IPS-20b (cell line): ENCODE data around the gene MAML1.
"Not testable (repeated sequence)": the region's sequence is repeated elsewhere in the genome, so short reads cannot be mapped to it uniquely, and the experiment has no call there.

Experiments used
- H3K27ac ChIP-seq: one replicate; pipeline ENCODE4 v1.5.1; 2013; ENCODE audit warnings: low read length
- H3K27me3 ChIP-seq: 2 replicates; pipeline ENCODE4 v1.6.1; 2013; ENCODE audit warnings: mild to moderate bottlenecking, low read length, inconsistent platforms; ENCODE audit not compliant: insufficient read depth
- H3K36me3 ChIP-seq: 2 replicates; pipeline ENCODE4 v1.6.1; 2013; ENCODE audit warnings: low read depth, mild to moderate bottlenecking, inconsistent platforms, low read length, moderate library complexity; ENCODE audit not compliant: insufficient read depth
- H3K4me1 ChIP-seq: 2 replicates; pipeline ENCODE4 v1.6.1; 2013; ENCODE audit warnings: mild to moderate bottlenecking, control low read depth, inconsistent platforms, low read length, moderate library complexity; ENCODE audit not compliant: insufficient read depth
- H3K4me3 ChIP-seq: 2 replicates; pipeline ENCODE4 v1.5.1; 2013; ENCODE audit warnings: mild to moderate bottlenecking, low read length, inconsistent platforms
- H3K9ac ChIP-seq: 2 replicates; pipeline ENCODE4 v1.6.1; 2013; ENCODE audit warnings: low read depth, mild to moderate bottlenecking, inconsistent platforms, low read length, moderate library complexity
- H3K9me3 ChIP-seq: 2 replicates; pipeline ENCODE4 v1.6.1; 2013; ENCODE audit warnings: mild to moderate bottlenecking, low read depth, low read length, inconsistent platforms; ENCODE audit not compliant: insufficient read depth

MAML1 gene, protein sequence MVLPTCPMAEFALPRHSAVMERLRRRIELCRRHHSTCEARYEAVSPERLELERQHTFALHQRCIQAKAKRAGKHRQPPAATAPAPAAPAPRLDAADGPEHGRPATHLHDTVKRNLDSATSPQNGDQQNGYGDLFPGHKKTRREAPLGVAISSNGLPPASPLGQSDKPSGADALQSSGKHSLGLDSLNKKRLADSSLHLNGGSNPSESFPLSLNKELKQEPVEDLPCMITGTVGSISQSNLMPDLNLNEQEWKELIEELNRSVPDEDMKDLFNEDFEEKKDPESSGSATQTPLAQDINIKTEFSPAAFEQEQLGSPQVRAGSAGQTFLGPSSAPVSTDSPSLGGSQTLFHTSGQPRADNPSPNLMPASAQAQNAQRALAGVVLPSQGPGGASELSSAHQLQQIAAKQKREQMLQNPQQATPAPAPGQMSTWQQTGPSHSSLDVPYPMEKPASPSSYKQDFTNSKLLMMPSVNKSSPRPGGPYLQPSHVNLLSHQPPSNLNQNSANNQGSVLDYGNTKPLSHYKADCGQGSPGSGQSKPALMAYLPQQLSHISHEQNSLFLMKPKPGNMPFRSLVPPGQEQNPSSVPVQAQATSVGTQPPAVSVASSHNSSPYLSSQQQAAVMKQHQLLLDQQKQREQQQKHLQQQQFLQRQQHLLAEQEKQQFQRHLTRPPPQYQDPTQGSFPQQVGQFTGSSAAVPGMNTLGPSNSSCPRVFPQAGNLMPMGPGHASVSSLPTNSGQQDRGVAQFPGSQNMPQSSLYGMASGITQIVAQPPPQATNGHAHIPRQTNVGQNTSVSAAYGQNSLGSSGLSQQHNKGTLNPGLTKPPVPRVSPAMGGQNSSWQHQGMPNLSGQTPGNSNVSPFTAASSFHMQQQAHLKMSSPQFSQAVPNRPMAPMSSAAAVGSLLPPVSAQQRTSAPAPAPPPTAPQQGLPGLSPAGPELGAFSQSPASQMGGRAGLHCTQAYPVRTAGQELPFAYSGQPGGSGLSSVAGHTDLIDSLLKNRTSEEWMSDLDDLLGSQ

DNA sequence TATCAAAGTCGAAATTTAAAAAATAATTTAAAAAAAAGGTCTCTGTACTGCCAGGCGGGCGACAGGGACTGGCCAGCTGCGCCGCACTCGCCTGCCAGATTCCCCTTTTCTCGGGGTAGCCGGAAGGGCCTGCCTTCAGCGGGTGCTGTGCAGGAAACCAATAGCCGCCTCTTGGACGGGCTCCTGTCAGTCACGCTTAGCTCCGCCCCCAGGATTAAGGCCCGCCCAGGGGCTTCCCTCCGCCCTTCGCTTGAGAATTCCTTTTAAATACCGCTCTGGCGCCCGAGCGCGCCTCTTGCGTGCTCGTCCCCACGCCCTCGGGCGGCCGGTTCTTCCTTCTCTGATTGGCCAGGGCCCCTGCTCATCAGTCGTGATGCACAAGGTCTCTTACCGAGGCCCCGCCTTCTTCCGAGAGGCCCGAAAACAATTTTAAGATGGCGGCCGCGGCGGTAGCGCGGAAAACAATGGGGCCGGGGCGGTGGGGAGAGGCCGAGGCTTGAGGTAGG is at the start of gene MAML1:
Gene MAML1, plus strand, starts transcription at position 411 of the 506 bp plus-strand sequence. CDS start 291 bp downstream, outside the sequence.
- Histone ChIP-seq H3K4me3 (peak within 1 kb of the TSS; percentile 84), H3K4me1 (no peaks in the 10 kb centered on the region), H3K27ac (peak within 1 kb of the TSS; percentile 16), H3K9ac (peak within 1 kb of the TSS; percentile 83), H3K9me3 (no peaks in the 10 kb centered on the region), H3K36me3 (peaks cover 53% of the 10 kb centered on the region), H3K27me3 (no peaks in the 10 kb centered on the region)

DNA sequence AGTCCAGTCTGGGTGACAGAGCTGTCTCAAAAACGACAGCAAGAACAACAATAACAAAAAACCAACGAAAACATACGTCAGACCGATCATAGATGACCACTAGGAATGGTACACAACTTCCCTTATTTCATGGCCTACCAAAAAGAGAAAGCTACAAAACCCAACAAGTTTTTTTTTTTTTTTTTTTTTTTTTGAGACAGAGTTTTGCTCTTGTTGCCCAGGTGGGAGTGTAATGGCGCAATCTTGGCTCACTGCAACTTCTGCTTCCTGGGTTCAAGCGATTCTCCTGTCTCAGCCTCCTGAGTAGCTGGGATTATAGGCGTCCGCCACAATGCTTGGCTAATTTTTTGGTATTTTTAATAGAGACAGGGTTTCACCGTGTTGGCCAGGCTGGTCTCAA is 43.4 kb upstream of the MAML1 start:
- not testable (repeated sequence) for H3K27ac ChIP-seq, H3K4me3 ChIP-seq, H3K36me3 ChIP-seq, H3K9ac ChIP-seq, H3K4me1 ChIP-seq, H3K27me3 ChIP-seq, H3K9me3 ChIP-seq

DNA sequence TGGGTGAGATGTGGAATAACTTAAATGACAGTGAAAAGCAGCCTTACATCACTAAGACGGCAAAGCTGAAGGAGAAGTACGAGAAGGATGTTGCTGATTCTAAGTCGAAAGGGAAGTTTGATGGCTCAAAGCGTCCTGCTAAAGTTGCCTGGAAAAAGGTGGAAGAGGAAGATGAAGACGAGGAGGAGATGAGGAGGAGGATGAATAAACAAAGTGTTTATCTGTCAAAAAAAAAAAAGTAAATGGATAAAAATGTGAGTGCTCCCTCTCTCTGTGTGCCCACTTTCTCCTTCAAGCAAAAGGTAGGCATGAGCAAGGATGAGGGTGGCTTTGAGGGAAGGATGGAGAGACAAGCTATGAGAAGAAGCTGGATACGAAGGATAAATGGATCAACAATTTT is 38.1 kb upstream of the MAML1 start:
- peaks cover 3% of the 10 kb centered on the region; the same call in 1 of the 2 replicates for H3K4me1 ChIP-seq
- H3K9me3 ChIP-seq, result no peaks in the 10 kb centered on the region
- no peak overlapping the region for H3K9ac ChIP-seq
- no peak overlapping the region for H3K27ac ChIP-seq
- no peaks in the 10 kb centered on the region for H3K27me3 ChIP-seq
- H3K4me3 ChIP-seq, result no peak overlapping the region
- no peaks in the 10 kb centered on the region for H3K36me3 ChIP-seq

DNA sequence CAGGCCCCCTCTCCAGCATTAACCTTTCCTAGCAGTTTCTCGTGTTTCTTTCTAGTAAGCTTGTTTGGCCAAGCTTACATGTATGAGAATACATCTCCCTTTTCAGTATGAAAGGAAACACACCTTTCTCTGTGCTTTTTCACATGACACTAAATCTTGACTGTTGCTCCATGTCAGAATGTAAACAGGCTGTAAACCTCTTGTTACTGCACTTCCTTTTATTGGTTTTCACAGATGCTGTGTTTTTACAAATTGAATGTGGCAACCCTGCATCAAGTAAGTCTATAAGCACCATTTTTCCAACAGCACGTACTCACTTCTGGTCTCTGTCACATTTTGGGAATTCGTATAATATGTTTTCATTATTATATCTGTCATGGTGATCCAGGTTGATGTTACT is 36.0 kb upstream of the MAML1 start:
- Histone ChIP-seq H3K4me3 (no peak overlapping the region), H3K27ac (no peak overlapping the region), H3K9me3 (no peaks in the 10 kb centered on the region), H3K9ac (no peak overlapping the region), H3K27me3 (no peaks in the 10 kb centered on the region), H3K4me1 (peaks cover 9% of the 10 kb centered on the region; the same call in 1 of the 2 replicates), H3K36me3 (peaks cover 12% of the 10 kb centered on the region)

DNA sequence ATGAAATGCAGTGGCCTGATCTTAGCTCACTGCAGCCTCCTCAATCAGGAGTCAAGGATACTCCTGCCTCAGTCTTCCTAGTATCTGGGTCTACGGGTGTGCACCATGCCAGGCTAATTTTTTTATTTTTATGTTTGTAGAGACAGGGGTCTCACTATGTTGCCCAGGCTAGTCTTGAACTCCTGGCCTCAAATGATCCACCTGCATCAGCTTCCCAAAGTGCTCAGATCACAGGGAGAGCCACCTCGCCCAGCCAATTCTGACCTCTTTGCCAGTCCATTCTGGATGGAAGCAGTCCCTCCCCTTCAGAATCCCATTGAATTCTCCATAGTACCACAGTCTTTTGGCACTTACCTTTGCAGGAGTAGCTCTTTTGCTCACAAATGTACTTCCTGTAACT is 35.5 kb upstream of the MAML1 start:
- H3K9ac ChIP-seq, result no peak overlapping the region

DNA sequence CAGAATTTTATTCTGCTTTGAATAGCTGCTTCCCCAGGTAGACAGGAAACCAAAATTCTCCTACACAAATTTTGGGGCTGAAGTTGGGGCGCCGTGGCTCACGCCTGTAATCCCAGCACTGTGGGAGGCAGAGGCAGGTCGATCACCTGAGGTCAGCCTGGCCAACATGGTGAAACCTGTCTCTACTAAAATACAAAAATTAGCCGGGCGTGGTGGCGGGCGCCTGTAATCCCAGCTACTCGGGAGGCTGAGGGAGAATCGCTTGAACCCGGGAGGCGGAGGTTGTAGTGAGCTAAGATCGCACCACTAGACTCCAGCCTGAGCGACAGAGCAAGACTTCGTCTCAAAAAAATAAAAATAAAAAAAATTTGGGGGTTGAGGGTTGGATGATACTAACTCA is 35.1 kb upstream of the MAML1 start:
- Histone ChIP-seq H3K4me3 (peak overlapping the region; percentile 78; the same call in 1 of the 2 replicates), H3K27ac (peak overlapping the region; percentile 96), H3K36me3 (peaks cover 15% of the 10 kb centered on the region), H3K9ac (peak overlapping the region; percentile 89; the same call in 1 of the 2 replicates)
- H3K9me3 ChIP-seq, H3K4me1 ChIP-seq, H3K27me3 ChIP-seq: not testable (repeated sequence)

More for the DNA sequence above, 35.5 kb upstream of the MAML1 start:
- Histone ChIP-seq H3K9me3 (no peaks in the 10 kb centered on the region), H3K4me3 (no peak overlapping the region), H3K4me1 (peaks cover 9% of the 10 kb centered on the region; the same call in 1 of the 2 replicates), H3K27me3 (no peaks in the 10 kb centered on the region), H3K27ac (no peak overlapping the region), H3K36me3 (peaks cover 12% of the 10 kb centered on the region)

DNA sequence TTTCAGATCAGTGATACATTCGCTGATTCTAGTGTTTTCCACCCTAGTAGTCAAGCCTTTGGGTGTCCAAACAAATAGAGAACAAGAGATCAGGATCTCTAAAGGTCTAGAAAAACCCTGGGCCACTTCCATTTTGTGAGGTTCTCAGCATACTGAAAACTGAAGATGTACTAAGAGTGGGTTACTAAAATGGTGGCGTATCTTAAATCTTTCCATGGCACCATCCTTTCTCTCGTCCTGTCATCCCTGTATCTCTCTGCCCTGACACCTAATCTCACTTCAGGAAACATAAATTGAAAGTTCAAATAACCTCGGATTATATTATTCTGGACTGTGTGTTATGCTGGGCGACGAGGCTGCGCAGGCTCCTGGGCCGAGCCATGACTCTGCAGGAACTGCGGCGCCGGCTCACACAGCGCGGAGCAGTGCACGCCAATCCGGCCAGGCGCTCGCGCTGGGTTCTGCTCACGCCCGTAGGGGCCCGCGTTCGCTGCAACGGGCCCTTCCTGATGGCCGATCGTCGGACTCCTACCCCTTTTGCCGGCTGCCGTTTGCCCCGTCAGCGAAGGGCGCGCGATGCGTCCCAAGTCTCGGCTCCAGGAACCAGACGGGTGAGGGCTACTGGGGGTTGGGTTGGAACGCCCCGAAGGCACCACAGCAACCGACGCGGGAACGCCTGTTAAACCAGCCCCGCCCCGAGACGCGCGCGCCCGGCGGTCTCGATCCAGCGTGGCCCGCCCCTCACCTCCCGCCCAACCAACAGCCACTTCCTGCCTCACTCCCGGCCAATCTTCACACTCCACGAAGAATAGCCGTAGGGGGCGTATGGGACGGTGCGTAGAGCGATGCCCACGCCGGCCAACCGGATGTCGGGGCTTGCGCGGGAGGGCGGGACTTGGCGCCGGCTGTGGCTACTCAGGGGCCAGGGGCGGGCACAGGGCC is 34.4 kb upstream of the MAML1 start:
- Histone ChIP-seq H3K27me3 (no peaks in the 10 kb centered on the region), H3K36me3 (peaks cover 21% of the 10 kb centered on the region), H3K27ac (peak overlapping the region; percentile 96), H3K9ac (peak overlapping the region; percentile 97), H3K9me3 (no peaks in the 10 kb centered on the region), H3K4me1 (peaks cover 9% of the 10 kb centered on the region; the same call in 1 of the 2 replicates), H3K4me3 (peak overlapping the region; percentile 93)

DNA sequence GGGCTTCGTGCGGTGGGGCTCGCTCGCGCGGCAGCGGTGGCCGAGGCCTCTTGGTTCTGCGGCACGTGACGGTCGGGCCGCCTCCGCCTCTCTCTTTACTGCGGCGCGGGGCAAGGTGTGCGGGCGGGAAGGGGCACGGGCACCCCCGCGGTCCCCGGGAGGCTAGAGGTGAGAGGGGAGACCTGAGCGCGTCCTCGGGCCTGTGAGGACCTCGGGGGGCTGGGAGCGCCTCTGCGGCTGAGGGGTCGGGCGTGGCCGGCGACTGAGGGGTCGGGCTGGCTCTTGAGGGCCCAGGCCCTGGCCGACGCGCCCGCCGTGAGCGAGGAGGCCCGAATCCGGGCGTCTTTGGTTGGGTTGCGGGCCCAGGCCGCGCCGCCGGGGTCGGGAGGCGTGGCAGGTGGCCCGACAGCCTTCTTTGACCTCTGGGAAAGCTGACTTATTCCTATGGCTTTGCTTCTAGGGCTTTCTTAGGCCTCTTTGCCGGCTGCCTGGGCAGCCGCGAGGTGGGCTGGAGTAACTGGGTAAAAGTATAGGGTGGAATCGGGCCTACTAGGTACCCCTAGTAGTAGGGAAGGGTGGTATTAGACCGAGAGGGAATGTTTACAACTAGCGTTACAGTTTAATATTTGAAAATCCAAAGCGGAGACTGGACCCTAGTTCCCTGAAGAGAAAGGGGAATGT is 33.5 kb upstream of the MAML1 start, which contains the start of gene CANX:
Gene CANX, plus strand, starts transcription at position 33 of the 681 bp plus-strand sequence. CDS start 6,715 bp downstream, outside the sequence.
- Histone ChIP-seq H3K4me1 (peaks cover 9% of the 10 kb centered on the region; the same call in 1 of the 2 replicates), H3K27me3 (no peaks in the 10 kb centered on the region), H3K4me3 (peak within 1 kb of the TSS; percentile 93), H3K9me3 (no peaks in the 10 kb centered on the region), H3K9ac (peak within 1 kb of the TSS; percentile 97), H3K36me3 (peaks cover 29% of the 10 kb centered on the region), H3K27ac (peak within 1 kb of the TSS; percentile 96)

DNA sequence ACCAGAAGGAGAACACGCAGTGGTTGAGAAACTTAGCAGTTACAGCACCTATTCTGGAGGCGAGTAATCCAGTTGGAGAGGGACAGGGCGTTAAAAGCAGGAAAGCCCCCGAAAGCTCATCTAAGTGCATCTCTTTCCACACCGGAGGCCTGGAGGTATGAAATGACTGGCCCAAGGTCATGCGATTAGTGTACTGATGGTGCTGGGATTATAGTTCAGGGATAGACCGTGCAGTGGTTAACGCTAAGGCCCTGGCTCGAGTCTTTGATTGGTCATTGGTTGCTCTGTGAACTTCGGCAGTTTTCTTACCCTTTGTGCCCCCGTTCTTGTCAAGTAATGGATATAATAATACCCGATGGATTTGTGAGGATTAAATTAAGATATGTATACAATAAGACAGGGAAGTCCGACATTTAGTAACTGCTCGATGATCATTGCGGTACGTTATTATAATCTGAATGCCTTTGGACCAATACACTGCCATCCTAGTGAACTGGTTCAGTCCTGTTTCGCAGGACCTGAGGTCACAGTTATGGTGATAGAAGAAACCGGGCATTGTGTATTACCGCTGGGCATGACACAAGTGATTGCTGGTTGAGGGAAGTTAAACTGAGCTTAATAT is 32.9 kb upstream of the MAML1 start:
- H3K9me3 ChIP-seq, result no peaks in the 10 kb centered on the region

More for the DNA sequence above, 32.9 kb upstream of the MAML1 start:
- H3K27ac ChIP-seq, result peak overlapping the region; percentile 68
- H3K4me3 ChIP-seq, result peak overlapping the region; percentile 93
- H3K36me3 ChIP-seq, result peaks cover 33% of the 10 kb centered on the region
- H3K4me1 ChIP-seq, result peaks cover 9% of the 10 kb centered on the region; the same call in 1 of the 2 replicates
- H3K27me3 ChIP-seq, result no peaks in the 10 kb centered on the region
- peak overlapping the region; percentile 97 for H3K9ac ChIP-seq
